SU-DHL-6 (cell line): Measurements from ENCODE around the gene BEGAIN.

ENCODE experiments used
- CTCF ChIP-seq: fragments of 200-600 bp; sonication (generic); IDR thresholded peaks from one replicate; pipeline ENCODE4 v1.5.1; 2017; ENCODE audit warnings: antibody characterized with exemption, mild to moderate bottlenecking, low read length, moderate library complexity; ENCODE audit not compliant: insufficient read depth, poor library complexity, severe bottlenecking
- EZH2phosphoT487 ChIP-seq: fragments of 200-600 bp; sonication (generic), shearing (Covaris generic); conservative IDR thresholded peaks from 2 replicates; pipeline ENCODE4 v1.6.1; 2018; ENCODE audit warnings: mild to moderate bottlenecking, antibody characterized with exemption, low read length, moderate library complexity, mixed read lengths

DNA sequence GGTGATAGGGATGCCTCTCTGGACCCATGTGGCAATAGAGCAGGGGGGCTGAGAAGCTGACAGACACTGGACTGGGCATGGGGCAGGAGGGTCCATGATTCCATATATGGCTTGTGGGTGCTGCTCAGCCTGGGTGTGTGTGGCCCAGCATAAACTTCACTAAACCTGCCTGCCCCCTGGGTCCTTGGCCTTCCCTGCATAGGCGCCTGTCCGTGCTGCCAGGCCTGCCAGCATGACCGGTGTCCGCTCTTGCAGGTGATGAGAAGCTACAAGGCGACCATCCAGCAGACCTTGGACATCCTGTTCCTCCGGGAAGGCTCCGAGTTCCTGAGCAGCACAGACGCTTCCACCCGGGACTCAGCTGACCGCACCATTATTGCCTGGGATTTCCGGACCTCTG, 61.6 kb downstream of the BEGAIN start:
- TF ChIP-seq CTCF: no peak
- TF ChIP-seq EZH2phosphoT487: no peak
